ENCODE results near the gene SFSWAP. TPM values are rescaled to one million over a fixed set of nuclear protein-coding genes. Genes with fewer than 3 reads are reported as not detected.

Gene SFSWAP
- total RNA-seq, 1 donor = 31.1 TPM

- no peak for TF ChIP-seq CTCF (IDR thresholded peaks at IDR 0.05; ENCODE audit: extremely low read depth, low read depth, low read length)
Observed at GRCh38 chr12:131835616-131836171, 124.8 kb downstream of the SFSWAP start.

GRCh38 chr12:131836193-131836592 is 125.3 kb downstream of the SFSWAP start:
- Histone ChIP-seq H3K4me3 (ENCODE audit: insufficient read depth, low read length) (no peak overlapping the region), H3K4me2 (ENCODE audit: insufficient read depth, low read length) (no peak overlapping the region), H3K27me3 (ENCODE audit: insufficient read depth, low read length) (no peaks in the 10 kb centered on the region), H4K20me1 (ENCODE audit: insufficient read depth, low read length) (no peaks in the 10 kb centered on the region), H3K9me3 (ENCODE audit: low read depth, low read length) (no peaks in the 10 kb centered on the region), H2AFZ (ENCODE audit: low read length) (no peak overlapping the region), H3K27ac (ENCODE audit: low read depth, low read length) (no peak overlapping the region), H3K36me3 (ENCODE audit: insufficient read depth, low read length) (no peaks in the 10 kb centered on the region), H3K4me1 (ENCODE audit: insufficient read depth, low read length) (peaks cover 4% of the 10 kb centered on the region), H3K79me2 (ENCODE audit: insufficient read depth, low read length) (no peaks in the 10 kb centered on the region)
- DNase-seq (ENCODE audit: insufficient read length, low spot score, missing footprints) = peak; percentile 81
- peak; percentile 47 for TF ChIP-seq CTCF (IDR thresholded peaks at IDR 0.05; ENCODE audit: extremely low read depth, low read depth, low read length)

More at GRCh38 chr12:131835616-131836171, 124.8 kb downstream of the SFSWAP start:
- Histone ChIP-seq H3K27ac (ENCODE audit: low read depth, low read length) (no peak overlapping the region), H3K4me2 (ENCODE audit: insufficient read depth, low read length) (no peak overlapping the region), H3K36me3 (ENCODE audit: insufficient read depth, low read length) (no peaks in the 10 kb centered on the region), H2AFZ (ENCODE audit: low read length) (no peak overlapping the region), H3K4me1 (ENCODE audit: insufficient read depth, low read length) (peaks cover 7% of the 10 kb centered on the region), H3K27me3 (ENCODE audit: insufficient read depth, low read length) (no peaks in the 10 kb centered on the region), H3K9me3 (ENCODE audit: low read depth, low read length) (no peaks in the 10 kb centered on the region), H3K79me2 (ENCODE audit: insufficient read depth, low read length) (no peaks in the 10 kb centered on the region), H4K20me1 (ENCODE audit: insufficient read depth, low read length) (no peaks in the 10 kb centered on the region), H3K4me3 (ENCODE audit: insufficient read depth, low read length) (no peak overlapping the region)
- DNase-seq (ENCODE audit: insufficient read length, low spot score, missing footprints) = peak; percentile 0

GRCh38 chr12:131836714-131837397 is 126.0 kb downstream of the SFSWAP start:
- no peaks in the 10 kb centered on the region for H3K36me3 ChIP-seq (ENCODE audit: insufficient read depth, low read length)
- H3K27ac ChIP-seq (ENCODE audit: low read depth, low read length) = no peak overlapping the region
- no peaks in the 10 kb centered on the region for H3K27me3 ChIP-seq (ENCODE audit: insufficient read depth, low read length)
- no peaks in the 10 kb centered on the region for H3K9me3 ChIP-seq (ENCODE audit: low read depth, low read length)
- no peak overlapping the region for H3K4me2 ChIP-seq (ENCODE audit: insufficient read depth, low read length)
- no peak overlapping the region for H3K4me3 ChIP-seq (ENCODE audit: insufficient read depth, low read length)
- no peaks in the 10 kb centered on the region for H4K20me1 ChIP-seq (ENCODE audit: insufficient read depth, low read length)
- no peak for TF ChIP-seq CTCF (IDR thresholded peaks at IDR 0.05; ENCODE audit: extremely low read depth, low read depth, low read length)
- H3K4me1 ChIP-seq (ENCODE audit: insufficient read depth, low read length) = no peaks in the 10 kb centered on the region
- DNase-seq (ENCODE audit: insufficient read length, low spot score, missing footprints) = peak; percentile 64
- H3K79me2 ChIP-seq (ENCODE audit: insufficient read depth, low read length) = no peaks in the 10 kb centered on the region
- no peak overlapping the region for H2AFZ ChIP-seq (ENCODE audit: low read length)

- Histone ChIP-seq H3K27ac (ENCODE audit: low read depth, low read length) (no peak overlapping the region), H3K9me3 (ENCODE audit: low read depth, low read length) (no peaks in the 10 kb centered on the region), H3K4me3 (ENCODE audit: insufficient read depth, low read length) (no peak overlapping the region), H2AFZ (ENCODE audit: low read length) (no peak overlapping the region), H3K27me3 (ENCODE audit: insufficient read depth, low read length) (no peaks in the 10 kb centered on the region), H4K20me1 (ENCODE audit: insufficient read depth, low read length) (no peaks in the 10 kb centered on the region), H3K79me2 (ENCODE audit: insufficient read depth, low read length) (no peaks in the 10 kb centered on the region), H3K4me1 (ENCODE audit: insufficient read depth, low read length) (no peaks in the 10 kb centered on the region), H3K36me3 (ENCODE audit: insufficient read depth, low read length) (no peaks in the 10 kb centered on the region), H3K4me2 (ENCODE audit: insufficient read depth, low read length) (no peak overlapping the region)
- no peak for DNase-seq (ENCODE audit: insufficient read length, low spot score, missing footprints)
- no peak for TF ChIP-seq CTCF (IDR thresholded peaks at IDR 0.05; ENCODE audit: extremely low read depth, low read depth, low read length)
Observed at GRCh38 chr12:131840643-131841416, 129.9 kb downstream of the SFSWAP start.

Measured in osteoblast (primary cell).